NCI-H510A (cell line): ENCODE results near the gene LGR6.

Experiments
- DNase-seq: peaks from one replicate; lab custom pipeline; 2025; lab: John Stamatoyannopoulos, UW

LGR6 gene

DNA sequence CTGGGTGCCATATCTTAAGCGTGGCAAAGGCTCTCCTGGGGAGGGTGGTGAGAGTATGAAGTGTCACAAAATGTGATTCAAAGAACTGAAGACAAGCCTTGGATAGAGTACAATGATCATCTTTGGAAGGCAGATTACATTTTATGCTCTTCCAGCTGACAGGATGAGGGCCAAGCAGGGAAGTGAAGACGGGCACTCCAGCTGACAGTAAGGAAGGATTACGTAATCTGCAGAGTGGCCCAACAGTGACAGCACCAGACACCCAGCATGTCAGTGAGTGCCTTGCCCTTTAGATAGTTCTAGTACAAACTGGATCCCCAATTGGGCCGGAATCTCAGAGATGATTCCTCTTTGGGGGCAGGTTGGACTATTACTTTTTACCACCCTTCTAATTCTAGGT is 95.4 kb downstream of the LGR6 start:
- DNase-seq = no peak

DNA sequence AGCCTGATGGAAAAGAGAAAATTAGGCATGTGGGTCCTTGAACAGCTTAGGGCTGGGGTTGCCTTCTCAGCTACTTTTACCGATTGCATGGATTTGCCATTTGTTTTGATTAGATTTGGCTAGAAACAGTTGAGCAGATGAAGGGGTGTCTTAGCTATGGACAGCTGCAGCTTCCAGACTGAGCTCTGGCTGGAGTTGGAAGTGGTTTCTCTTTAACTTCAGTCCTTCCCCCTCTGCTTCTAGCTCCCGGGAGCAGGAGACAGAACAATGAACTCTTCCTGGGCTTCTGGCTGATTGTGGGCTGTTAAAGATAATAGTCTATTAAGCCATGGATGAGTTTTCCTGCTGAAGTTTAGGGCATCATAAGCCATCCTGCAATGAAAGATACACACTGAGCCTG is 97.4 kb downstream of the LGR6 start:
- no peak for DNase-seq

- DNase-seq = no peak
These were observed 98.5 kb downstream of the LGR6 start for GRCh38 chr1:202291961-202292712.

- no peak for DNase-seq
These were observed 99.2 kb downstream of the LGR6 start for GRCh38 chr1:202292773-202293172.

- DNase-seq = no peak
These were observed 100.0 kb downstream of the LGR6 start for GRCh38 chr1:202293569-202293968.

DNA sequence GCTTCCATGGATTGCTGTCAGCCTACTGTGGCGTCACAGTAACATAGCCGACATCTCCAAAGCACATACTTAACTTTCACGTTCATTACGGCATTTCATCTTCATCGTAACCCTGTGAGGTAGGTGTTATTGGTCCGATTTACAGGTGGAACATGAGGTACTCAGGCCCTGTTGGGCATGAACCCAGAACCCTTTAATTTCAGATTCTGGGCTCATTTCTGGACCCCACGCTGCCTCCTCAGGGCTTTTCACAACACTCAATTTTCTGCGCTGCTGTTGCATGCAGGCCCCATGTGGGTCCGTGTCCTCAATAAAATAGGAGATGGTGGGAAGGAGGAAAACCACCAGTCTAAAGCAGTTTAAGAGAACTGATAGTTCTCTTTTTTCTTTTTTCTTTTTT is 108.6 kb downstream of the LGR6 start:
- DNase-seq = no peak

DNA sequence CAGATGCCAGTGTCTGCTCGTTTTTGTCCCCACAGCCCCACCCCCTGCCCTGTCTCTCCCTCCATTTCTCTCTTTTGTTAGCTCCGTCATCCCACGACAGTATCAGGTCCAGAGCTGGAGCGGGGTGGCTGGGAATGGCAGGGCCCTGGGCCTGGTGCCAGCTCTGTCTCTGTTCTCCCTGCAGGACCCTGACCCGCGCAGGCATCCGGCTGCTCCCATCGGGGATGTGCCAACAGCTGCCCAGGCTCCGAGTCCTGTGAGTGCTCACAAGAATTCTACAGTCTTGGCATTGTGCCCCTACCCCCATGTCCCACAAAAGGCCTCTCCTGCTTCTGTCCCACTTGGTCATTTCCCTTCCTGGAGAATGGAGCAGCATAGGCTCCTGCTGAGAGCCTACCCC is 110.8 kb downstream of the LGR6 start:
- DNase-seq = no peak

DNA sequence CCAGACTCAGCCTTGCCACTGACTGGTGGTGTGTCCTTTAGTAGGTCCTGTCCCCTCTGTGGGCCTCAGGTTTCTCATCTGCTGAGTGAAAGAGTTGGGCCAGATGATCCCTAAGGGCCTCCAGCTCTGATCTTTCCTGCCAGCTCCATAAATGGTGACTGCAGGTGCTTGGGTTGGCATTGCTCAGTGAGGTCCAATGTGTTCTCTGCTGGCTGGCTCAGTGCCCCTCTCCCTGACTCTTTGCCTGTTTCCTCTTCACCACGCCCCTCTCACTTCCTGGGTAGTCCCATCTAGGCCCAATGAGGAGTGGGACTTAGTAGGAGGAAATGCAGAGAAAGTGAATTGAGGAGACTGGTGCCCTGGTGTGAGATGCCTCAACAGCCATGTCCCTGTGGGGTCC is 111.6 kb downstream of the LGR6 start:
- no peak for DNase-seq

DNA sequence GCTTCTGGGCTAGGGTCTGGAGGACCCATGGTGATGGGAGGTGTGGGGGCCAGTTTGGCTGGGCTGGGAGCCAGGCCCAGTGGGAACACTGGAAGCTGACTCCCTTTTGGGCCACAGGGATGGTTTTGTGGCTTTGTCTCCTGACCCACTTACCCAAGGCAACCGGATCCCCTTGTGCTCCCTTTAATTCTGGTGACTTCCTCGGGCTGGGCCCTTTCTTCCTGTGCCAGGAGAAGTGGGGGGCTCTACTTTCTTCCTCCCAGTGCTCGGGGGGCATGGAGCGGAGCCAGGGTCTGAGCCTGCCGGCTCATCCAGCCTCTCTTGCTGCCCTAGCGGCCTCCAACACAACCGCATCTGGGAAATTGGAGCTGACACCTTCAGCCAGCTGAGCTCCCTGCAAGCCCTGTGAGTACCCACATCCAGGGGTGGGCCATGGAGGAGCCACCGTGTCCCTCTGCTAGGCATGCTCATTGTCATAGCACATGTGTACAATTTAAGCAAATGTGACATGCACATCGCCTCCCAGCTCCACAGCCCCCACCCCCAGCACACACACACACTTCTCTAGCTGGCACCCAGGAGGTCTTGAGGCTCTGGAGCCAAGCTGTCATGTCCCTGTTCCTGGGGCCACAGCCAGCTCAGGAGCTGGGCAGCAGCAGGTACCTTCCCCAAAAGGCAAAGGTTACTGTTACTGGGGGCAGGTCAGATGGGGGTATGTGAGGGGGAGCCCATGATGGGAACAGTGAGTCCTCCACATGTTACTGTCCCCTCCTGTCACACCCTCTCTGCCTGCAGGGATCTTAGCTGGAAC is 113.1 kb downstream of the LGR6 start:
- no peak for DNase-seq

DNA sequence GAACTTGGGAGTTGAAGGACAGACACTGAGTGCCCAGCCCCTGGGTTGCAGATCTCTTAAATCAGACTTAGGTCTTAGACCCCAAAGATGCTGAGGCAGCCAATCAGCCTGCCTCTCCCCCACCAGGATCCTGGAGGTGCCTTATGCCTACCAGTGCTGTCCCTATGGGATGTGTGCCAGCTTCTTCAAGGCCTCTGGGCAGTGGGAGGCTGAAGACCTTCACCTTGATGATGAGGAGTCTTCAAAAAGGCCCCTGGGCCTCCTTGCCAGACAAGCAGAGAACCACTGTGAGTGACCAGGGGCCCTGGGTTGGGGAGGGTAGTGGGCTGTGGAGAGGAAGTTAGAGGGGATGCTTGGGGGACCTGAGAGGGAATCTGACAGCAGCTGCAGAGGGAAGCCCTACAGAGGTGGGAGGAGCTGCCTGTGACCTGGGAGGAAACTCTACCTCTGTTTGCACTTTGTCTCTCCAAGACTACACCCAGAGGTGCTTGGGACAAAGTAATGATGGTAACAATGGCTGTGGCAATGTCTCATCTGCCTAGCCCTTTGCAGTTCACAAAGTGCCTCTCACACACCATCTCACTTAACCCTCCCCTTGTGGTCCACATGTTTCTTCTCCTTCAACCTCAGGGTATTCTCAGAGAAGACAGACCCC is 116.6 kb downstream of the LGR6 start:
- DNase-seq = no peak

- no peak for DNase-seq
These were observed 117.1 kb downstream of the LGR6 start for GRCh38 chr1:202310746-202311145.

DNA sequence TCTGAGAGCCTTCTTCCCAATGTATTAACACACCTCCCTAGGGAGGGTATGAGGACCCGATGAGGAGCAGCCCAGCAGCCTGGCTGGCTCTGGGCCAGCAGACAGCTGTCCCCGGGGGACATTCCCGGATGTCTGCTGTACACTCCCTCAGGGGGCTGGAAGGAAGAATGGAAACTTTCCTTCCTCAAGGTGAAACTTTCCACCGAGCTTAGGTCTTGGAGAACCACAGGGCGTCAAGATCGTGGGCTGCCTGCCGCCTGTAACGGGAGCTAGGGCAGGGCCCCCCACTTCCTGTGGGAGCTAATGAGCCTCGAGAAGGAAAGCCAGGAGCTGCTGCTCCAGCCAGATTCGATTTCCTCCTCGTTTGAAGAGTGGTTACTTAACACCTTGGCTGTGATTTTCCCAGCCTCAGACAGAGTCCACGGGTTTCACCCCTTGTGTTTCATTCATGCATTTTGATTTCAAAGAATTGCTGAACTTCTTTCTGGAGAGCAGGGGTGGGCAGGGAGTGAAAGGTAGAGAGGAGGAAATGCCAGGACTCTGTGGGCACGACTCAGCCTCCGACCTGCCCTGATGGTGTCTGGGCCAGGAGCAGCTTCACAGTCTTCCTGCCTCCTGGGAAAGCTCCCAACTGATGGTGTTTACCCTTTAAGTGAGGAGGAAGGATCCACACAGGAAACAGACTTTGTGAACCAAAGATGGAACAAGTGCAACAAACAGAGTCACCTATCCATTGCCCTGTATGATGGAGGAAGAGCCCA is 118.5 kb downstream of the LGR6 start:
- DNase-seq = no peak

- DNase-seq = peak; percentile 51
These were observed 122.1 kb downstream of the LGR6 start for GRCh38 chr1:202315576-202316168.

DNA sequence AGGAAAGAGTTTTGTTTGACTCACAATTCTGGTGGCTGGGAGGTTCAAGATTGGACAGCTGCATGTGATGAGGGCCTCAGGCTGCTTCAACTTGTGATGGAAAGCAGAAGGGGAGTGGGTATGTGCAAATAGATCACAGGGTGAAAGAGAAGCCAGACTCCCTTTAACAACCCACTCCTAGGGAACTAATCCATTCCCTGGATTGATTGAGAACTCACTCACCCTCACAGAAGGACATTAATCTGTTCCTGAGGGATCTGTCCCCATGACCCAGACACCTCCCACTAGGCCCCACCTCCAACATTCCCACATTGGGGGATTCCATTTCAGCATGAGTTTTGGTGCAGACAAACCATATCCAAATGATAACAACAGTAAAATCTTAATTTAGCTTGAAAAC is 122.6 kb downstream of the LGR6 start:
- DNase-seq = no peak

DNA sequence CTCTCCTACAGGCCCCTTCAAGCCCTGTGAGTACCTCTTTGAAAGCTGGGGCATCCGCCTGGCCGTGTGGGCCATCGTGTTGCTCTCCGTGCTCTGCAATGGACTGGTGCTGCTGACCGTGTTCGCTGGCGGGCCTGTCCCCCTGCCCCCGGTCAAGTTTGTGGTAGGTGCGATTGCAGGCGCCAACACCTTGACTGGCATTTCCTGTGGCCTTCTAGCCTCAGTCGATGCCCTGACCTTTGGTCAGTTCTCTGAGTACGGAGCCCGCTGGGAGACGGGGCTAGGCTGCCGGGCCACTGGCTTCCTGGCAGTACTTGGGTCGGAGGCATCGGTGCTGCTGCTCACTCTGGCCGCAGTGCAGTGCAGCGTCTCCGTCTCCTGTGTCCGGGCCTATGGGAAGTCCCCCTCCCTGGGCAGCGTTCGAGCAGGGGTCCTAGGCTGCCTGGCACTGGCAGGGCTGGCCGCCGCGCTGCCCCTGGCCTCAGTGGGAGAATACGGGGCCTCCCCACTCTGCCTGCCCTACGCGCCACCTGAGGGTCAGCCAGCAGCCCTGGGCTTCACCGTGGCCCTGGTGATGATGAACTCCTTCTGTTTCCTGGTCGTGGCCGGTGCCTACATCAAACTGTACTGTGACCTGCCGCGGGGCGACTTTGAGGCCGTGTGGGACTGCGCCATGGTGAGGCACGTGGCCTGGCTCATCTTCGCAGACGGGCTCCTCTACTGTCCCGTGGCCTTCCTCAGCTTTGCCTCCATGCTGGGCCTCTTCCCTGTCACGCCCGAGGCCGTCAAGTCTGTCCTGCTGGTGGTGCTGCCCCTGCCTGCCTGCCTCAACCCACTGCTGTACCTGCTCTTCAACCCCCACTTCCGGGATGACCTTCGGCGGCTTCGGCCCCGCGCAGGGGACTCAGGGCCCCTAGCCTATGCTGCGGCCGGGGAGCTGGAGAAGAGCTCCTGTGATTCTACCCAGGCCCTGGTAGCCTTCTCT is 124.6 kb downstream of the LGR6 start:
- no peak for DNase-seq

DNA sequence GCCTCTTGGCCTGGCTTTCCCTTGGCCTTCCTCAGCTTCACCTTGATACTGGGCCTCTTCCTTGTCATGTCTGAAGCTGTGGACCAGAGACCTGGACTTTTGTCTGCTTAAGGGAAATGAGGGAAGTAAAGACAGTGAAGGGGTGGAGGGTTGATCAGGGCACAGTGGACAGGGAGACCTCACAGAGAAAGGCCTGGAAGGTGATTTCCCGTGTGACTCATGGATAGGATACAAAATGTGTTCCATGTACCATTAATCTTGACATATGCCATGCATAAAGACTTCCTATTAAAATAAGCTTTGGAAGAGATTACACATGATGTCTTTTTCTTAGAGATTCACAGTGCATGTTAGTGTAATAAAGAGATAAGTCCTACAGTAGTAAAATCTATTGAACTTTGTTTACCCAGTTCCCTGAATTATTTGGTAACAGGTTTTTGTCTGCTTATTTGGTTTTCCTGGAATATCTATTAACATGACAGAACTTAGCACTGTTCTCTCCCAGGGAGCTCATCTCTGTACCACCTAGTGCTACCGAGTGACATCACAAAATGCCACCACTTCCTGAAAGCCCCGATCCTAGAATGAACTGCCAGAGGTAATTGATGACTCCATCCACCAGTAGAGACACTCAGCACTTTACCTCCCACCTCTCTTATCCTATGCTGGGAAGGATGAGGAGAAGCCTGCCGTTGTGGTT is 125.9 kb downstream of the LGR6 start:
- DNase-seq = no peak

- no peak for DNase-seq
These were observed 126.4 kb downstream of the LGR6 start for GRCh38 chr1:202320081-202320405.

- no peak for DNase-seq
These were observed 130.1 kb downstream of the LGR6 start for GRCh38 chr1:202323731-202324130.

DNA sequence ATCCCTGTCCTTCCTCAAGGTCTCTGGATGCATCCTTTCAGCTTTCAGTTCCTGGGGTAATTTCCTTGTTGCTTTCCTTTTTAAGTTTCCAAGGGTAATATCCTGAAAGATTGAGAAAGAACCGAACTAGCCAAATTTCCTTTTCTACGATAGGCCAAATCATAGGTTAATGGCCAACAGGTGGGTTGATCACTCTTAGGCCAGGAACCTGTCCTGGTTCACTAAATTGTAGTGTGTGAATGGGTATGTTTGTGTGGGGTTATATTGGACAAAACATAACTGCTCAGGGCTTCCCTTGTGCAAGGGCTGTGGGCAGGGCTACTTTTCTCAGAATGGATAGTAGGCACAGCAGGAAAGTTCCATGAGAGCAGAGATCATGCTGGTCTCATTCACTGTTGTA is 131.0 kb downstream of the LGR6 start:
- DNase-seq = no peak

GRCh38 chr1:202329891-202330290 is 136.3 kb downstream of the LGR6 start:
- DNase-seq = no peak
